Stromal cell of bone marrow (primary cell): ENCODE data around the gene CIDEB.

Experiments
- DNase-seq: peaks from one replicate; pipeline ENCODE4 v3.0.0-alpha.2; 2012; ENCODE audit warnings: low read depth

CIDEB gene

GRCh38 chr14:24269910-24270536 is 37.8 kb downstream of the CIDEB start:
- no peak for DNase-seq

GRCh38 chr14:24269368-24269767 is 38.4 kb downstream of the CIDEB start:
- DNase-seq = no peak

- DNase-seq = no peak
Observed at GRCh38 chr14:24268225-24268624, 39.6 kb downstream of the CIDEB start.

GRCh38 chr14:24267516-24267915 is 40.3 kb downstream of the CIDEB start:
- DNase-seq = no peak

- DNase-seq = no peak
Observed at GRCh38 chr14:24266344-24267244, 41.2 kb downstream of the CIDEB start.

- no peak for DNase-seq
Observed at GRCh38 chr14:24264298-24264697, 43.5 kb downstream of the CIDEB start.

- DNase-seq = no peak
Observed at GRCh38 chr14:24263848-24264247, 43.9 kb downstream of the CIDEB start.

GRCh38 chr14:24262821-24263733 is 44.7 kb downstream of the CIDEB start, which contains the start of gene TGM1:
TSS of gene TGM1 (minus strand) at chr14:24263177. CDS start at chr14:24262352, 825 bp downstream.
- DNase-seq = no peak

- DNase-seq = no peak
Observed at GRCh38 chr14:24261969-24262327, 45.8 kb downstream of the CIDEB start.

GRCh38 chr14:24261256-24261968 is 46.4 kb downstream of the CIDEB start:
- no peak for DNase-seq

GRCh38 chr14:24260780-24261157 is 47.0 kb downstream of the CIDEB start:
- DNase-seq = no peak

- no peak for DNase-seq
Observed at GRCh38 chr14:24260026-24260779, 47.6 kb downstream of the CIDEB start.

GRCh38 chr14:24259282-24260025 is 48.3 kb downstream of the CIDEB start:
- DNase-seq = no peak

- DNase-seq = no peak
Observed at GRCh38 chr14:24258548-24259265, 49.1 kb downstream of the CIDEB start.

- DNase-seq = no peak
Observed at GRCh38 chr14:24258119-24258518, 49.7 kb downstream of the CIDEB start.

- DNase-seq = no peak
Observed at GRCh38 chr14:24256960-24257359, 50.8 kb downstream of the CIDEB start.

GRCh38 chr14:24255931-24256711 is 51.7 kb downstream of the CIDEB start:
- no peak for DNase-seq

- no peak for DNase-seq
Observed at GRCh38 chr14:24255438-24255837, 52.3 kb downstream of the CIDEB start.
